NCI-H226 (cell line): Measurements from ENCODE around the gene POLR2C.
"Not testable (repeated sequence)": the region's sequence is repeated elsewhere in the genome, so short reads cannot be mapped to it uniquely, and the experiment has no call there.

ENCODE experiments used
- DNase-seq: peaks from one replicate; pipeline ENCODE4 v3.0.0-alpha.2; 2015

The POLR2C gene

DNA sequence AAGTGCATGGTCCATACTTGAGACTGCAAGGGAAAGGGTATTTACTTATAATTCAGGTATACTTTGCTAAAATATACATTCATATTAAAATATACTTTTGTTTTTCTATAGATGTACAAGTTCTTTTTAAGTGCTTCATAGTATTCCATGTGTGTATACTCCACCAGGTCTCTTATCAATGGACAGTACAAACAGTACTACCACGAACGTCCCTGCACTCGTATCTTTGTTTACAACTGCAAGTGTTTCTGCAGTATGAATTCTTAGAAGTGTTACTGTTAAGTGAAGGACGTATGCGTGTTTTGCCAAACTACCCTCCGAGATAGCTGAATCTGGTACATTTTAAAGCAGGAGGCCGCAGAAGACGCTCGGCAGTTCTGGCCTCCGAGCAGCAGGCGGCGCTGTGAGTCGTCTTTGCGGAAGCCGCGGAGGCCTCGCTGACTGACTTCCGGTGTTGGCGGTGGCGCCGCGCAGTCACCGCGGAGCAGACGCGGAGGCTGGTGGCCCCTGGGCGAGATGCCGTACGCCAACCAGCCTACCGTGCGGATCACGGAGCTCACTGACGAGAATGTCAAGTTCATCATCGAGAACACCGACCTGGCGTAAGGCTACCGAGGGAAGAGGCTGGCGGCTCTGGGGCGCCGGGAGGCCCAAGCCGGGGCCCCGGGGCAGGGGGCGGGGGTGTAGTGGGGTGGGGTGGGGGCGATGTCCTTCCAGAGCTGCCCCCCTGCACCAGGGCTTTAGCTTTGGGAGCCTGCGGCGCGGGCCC, at the start of gene POLR2C:
POLR2C (plus strand) TSS at position 471 of the 769 bp plus-strand sequence; CDS start at position 517, 46 bp downstream.
- DNase-seq: peak; percentile 66

- no peak for DNase-seq
Observed at GRCh38 chr16:57413301-57413730, 49.2 kb upstream of the POLR2C start.

DNA sequence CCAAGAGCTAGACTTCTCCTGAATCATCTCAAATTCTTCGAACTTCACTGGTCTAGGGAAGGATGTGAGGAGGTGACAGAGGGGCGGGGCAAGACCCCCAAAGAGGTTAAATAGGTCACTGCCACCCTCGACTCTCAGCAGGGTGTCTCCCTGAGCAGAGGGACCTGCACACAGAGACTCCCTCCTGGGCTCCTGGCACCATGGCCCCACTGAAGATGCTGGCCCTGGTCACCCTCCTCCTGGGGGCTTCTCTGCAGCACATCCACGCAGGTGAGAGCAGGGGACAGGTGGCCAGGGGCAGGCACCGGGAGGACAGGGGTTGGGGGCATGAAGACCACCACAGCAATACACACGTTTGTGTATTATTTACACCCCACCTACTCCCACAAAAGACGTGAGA, 48.7 kb upstream of the POLR2C start:
- DNase-seq: no peak

GRCh38 chr16:57416084-57416483, 46.4 kb upstream of the POLR2C start:
- DNase-seq: no peak

GRCh38 chr16:57419506-57419905, 43.0 kb upstream of the POLR2C start:
- DNase-seq: no peak

GRCh38 chr16:57422026-57422944, 40.2 kb upstream of the POLR2C start:
- no peak for DNase-seq

- no peak for DNase-seq
Observed at GRCh38 chr16:57423152-57423551, 39.3 kb upstream of the POLR2C start.

DNA sequence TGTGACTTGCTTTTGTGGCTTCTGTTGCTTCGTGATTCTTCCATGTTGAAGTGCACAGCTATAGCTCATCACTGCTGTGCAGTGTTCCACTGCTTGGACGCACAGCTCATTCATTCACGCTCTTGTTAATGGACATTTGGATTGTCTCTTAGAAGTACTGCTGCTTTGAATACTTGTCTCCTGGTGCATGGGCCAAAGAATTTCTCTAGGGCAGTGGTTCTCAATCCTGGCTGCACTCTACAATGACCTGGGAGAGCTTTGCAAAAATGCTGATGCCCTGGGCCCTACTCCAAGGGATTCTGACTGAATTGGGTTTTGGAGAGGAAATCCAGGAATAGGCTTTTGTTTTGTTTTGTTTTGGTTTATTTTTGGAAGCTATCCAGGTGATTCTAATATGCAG, 37.9 kb upstream of the POLR2C start:
- DNase-seq: no peak

DNA sequence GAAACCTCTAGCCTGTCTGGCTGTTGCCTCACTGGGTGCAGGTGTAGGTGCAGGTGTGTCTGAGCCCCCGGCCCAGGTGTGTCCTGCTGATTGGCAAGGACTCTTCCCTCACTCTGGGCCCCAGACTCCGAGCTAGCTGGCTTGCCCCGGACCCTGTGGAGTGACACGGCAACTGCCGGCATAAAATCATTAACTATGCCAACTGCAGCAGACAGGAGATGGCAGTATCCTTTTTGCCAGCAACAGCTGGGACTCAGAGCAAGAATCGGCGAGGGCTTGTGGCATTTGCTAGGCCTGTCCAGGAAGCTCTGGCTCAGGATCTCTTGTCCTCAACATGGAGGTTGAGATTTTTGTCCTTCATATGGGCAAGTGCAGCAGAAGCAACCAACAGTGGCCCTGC, 36.1 kb upstream of the POLR2C start:
- DNase-seq: no peak

DNA sequence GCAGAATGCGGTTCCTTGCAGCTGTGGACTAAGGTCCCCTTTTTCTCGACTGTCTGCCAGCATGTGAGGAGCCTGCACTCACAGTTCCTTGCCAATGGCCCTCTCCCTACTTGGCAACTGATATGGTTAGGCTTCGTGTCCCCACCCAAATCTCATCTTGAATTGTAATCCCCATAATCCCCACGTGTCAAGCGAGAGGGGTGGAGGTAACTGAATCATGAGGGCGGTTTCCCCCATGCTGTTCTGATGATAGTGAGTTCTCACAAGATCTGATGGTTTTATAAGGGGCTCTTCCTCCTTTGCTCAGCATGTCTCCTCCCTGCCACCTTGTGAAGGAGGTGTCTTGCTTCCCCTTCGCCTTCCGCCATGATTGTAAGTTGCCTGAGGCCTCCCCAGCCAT, 35.2 kb upstream of the POLR2C start:
- no peak for DNase-seq

DNA sequence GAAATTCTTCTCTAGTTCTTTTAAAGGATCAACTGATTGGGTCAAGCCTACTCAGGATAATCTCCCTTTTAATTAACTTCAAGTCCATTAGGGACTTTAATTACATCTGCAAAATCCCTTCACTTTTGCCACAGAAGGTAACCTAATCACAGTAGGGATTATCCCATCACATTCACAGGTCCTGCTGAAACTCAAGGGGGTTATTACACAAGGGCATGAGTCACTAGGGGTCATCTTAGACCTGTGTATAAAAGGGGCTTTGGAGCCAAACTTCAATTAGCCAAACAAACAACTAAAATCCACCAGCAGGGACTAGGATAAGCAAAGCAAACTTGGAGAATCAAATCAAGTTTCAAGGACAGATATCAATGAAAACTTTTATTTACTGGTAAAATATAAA, 34.7 kb upstream of the POLR2C start:
- DNase-seq: no peak

DNA sequence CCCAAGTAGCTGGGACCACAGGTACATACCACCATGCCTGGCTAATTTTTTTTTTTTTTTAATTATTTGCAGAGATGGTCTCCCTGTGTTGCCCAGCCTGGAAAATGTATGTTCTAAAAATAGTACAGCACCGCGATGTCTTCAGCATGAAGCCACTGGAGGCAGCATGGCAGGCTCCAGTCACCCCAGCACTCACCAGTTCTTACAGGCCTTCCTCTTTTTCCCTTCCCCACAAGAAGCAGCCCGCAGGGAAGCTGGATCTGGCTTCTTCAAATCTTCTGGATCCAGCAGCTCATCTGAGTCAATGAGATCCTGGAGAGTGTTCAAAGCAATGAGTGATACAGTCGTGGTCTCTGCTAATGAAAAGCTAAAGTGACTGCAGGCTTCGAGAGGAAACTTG, 31.5 kb upstream of the POLR2C start:
- no peak for DNase-seq

DNA sequence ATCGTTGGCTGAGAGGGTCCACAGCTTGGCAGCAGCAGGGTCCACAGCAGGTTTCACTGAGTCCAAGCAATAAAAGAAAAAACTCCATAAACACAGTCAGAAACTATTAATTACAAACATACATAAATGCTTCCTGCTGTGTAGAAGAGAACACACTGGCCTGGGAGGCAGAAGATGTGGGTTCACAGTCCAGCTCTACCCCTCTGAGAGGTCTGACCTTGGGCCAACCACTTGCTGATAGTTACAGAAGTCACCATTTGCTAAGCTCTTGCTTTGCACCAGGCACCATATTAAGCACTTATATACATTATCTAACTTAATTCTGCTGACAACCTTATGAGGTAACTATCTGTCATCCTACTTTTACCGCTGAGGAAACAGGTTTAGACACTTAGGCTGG, 30.0 kb upstream of the POLR2C start:
- no peak for DNase-seq

- DNase-seq: no peak
Observed at GRCh38 chr16:57432989-57433388, 29.5 kb upstream of the POLR2C start.

DNA sequence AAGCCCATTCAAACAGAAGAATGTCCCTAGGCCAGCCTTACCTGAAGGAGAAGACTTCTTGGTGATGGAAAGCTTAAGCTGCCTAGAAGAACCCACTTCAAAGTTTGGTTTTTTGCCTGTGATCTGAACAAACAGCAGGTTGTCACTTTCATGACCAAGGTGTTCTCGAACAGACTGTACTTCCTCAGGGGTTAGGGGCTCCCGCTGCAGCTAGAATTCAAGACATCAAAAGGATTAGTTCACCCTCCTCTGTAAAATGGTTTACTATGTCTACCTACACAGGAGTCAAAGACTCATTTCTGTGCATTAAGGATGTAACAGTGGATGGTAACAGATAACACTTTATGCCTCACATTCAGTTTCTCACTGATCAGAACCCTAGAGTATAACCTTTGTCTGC, 28.5 kb upstream of the POLR2C start:
- no peak for DNase-seq

GRCh38 chr16:57435838-57436237, 26.6 kb upstream of the POLR2C start:
- no peak for DNase-seq

GRCh38 chr16:57439947-57440346, 22.5 kb upstream of the POLR2C start:
- not testable (repeated sequence) for DNase-seq

DNA sequence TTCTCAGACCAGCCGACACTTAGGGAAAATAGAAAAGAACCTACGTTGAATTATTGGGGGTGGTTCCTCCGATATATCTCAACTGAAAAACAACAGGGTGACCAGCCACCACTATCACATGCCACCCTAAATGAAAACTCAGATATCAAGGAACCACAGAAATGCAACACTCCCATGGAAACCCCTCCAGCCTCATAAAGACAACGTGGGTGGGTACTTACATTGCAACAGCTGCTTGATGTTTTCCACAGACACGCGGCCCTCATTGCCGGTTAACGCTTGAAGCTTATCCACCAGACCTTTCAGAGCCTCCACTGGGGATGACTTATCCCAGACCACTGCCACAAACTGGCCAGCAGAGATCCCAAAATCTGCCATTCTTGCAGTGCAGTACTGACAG, 21.9 kb upstream of the POLR2C start:
- DNase-seq: not testable (repeated sequence)

GRCh38 chr16:57444711-57445110, 17.8 kb upstream of the POLR2C start:
- DNase-seq: no peak

DNA sequence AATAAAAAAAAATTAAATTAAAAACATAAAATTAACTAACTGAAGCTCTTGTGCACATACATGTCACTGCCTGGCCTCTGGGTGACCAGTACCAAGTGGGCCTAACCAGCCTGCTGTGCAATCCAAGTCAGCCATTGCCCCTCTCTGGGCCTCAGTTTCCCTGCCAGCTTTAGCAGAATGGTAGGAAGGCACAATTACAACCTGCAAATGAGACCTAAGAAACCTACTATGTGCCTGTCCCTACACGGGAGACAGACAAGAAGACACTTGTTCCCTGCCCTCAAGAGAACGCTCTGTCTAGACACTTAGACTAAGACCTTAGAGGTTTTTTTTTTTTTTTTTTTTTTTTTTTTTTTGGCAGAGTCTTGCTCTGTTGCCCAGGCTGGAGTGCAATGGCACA, 17.0 kb upstream of the POLR2C start:
- no peak for DNase-seq

GRCh38 chr16:57446531-57447185, 15.8 kb upstream of the POLR2C start:
- no peak for DNase-seq

GRCh38 chr16:57447186-57447962, 15.1 kb upstream of the POLR2C start, which contains the start of the genes CIAPIN1 and COQ9:
Gene CIAPIN1 (minus strand): TSS chr16:57447385. CDS start chr16:57440928, 6,457 bp downstream.
Gene COQ9 (plus strand): TSS chr16:57447479. CDS start chr16:57447506, 27 bp downstream.
- DNase-seq: peak; percentile 94
